ENCODE results near the gene ATG101. TPM values are rescaled to one million over a fixed set of nuclear protein-coding genes. Genes with fewer than 3 reads are reported as not detected.

ATG101 gene
- total and polyA plus RNA-seq, 9 of the 15 experiments (the other 6 are each of a cell fraction or from before 2014, with no cell fraction given), result 2.9 to 52.4 (median 29.7) TPM

GRCh38 chr12:52032804-52033445 lies 36.9 kb upstream of the ATG101 start (continued):
- TF ChIP-seq REST (IDR thresholded peaks at IDR 0.05; ENCODE audit: borderline replicate concordance) (peak; percentile 41; the same call in 1 of the 2 replicates), REST (CRISPR knock-in tag; IDR thresholded peaks at IDR 0.05; ENCODE audit: low read depth) (no peak), ZBTB7A (IDR thresholded peaks at IDR 0.05; ENCODE audit: borderline replicate concordance, control insufficient read depth, low read depth, low read length) (peak; percentile 83; the same call in 1 of the 2 replicates), ATF7 (IDR thresholded peaks at IDR 0.05) (peak; percentile 98), ATF3 (IDR thresholded peaks at IDR 0.05) (peak; percentile 51; the same call in 1 of the 2 replicates), ATF3 (CRISPR knock-in tag; conservative IDR thresholded peaks at IDR 0.05) (no peak), ELF1 (tag; IDR thresholded peaks at IDR 0.05) (no peak), MECOM (CRISPR knock-in tag; IDR thresholded peaks at IDR 0.05) (no peak), PBX2 (CRISPR knock-in tag; IDR thresholded peaks at IDR 0.05; ENCODE audit: low read depth) (no peak), PBX2 (tag; conservative IDR thresholded peaks at IDR 0.05; ENCODE audit: low read depth) (no peak), ZKSCAN8 (CRISPR knock-in tag; IDR thresholded peaks at IDR 0.05) (no peak), ZNF263 (CRISPR knock-in tag; IDR thresholded peaks at IDR 0.05; ENCODE audit: borderline replicate concordance) (no peak), SMAD4 (CRISPR knock-in tag; conservative IDR thresholded peaks at IDR 0.05) (peak; percentile 77), ETV5 (CRISPR knock-in tag; IDR thresholded peaks at IDR 0.05; ENCODE audit: low read depth) (peak; percentile 84)
- TF ChIP-seq, protein P1, sequence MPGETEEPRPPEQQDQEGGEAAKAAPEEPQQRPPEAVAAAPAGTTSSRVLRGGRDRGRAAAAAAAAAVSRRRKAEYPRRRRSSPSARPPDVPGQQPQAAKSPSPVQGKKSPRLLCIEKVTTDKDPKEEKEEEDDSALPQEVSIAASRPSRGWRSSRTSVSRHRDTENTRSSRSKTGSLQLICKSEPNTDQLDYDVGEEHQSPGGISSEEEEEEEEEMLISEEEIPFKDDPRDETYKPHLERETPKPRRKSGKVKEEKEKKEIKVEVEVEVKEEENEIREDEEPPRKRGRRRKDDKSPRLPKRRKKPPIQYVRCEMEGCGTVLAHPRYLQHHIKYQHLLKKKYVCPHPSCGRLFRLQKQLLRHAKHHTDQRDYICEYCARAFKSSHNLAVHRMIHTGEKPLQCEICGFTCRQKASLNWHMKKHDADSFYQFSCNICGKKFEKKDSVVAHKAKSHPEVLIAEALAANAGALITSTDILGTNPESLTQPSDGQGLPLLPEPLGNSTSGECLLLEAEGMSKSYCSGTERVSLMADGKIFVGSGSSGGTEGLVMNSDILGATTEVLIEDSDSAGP (CRISPR knock-in tag; IDR thresholded peaks at IDR 0.05), result no peak

Measured in K562 (cell line).